Activated CD8-positive, alpha-beta T cell treated with anti-CD3 and anti-CD28 coated beads, Interleukin-2, amount 10 ng/mL, durations not matched to agents 7 days and 5 days (primary cell): ENCODE results near the gene DRC1. TPM values are rescaled to one million over a fixed set of nuclear protein-coding genes. Genes with fewer than 3 reads are reported as not detected.
A peak's percentile ranks its signal among the peaks of the same experiment; 100 is the strongest.

Experiments
- ATAC-seq: fragments of 150-1000 bp; cut with Tn5 transposase; one replicate; pipeline ENCODE4 v1.10.0; 2021; ENCODE audit warnings: moderate library complexity
- CTCF ChIA-PET: fragments of 350-600 bp; sonication (Branson Sonifier 250); formaldehyde crosslinking; loops from one replicate; lab custom pipeline; 2021; ENCODE audit warnings: antibody characterized with exemption; lab: Charles Lee
- POLR2A ChIA-PET: fragments of 350-600 bp; sonication (Branson Sonifier 250); formaldehyde crosslinking; loops from one replicate; lab custom pipeline; 2021; ENCODE audit warnings: antibody characterized with exemption; lab: Charles Lee
- DNase-seq: peaks from one replicate; pipeline ENCODE4 v3.0.0-alpha.2; 2020
- H3K27ac Mint-ChIP-seq: one replicate; pipeline ENCODE4 v1.8.0; 2021; ENCODE audit warnings: mild to moderate bottlenecking, mixed read lengths
- H3K27me3 Mint-ChIP-seq: one replicate; pipeline ENCODE4 v1.8.0; 2021; ENCODE audit warnings: low read depth, mixed read lengths
- H3K36me3 Mint-ChIP-seq: one replicate; pipeline ENCODE4 v1.8.0; 2021; ENCODE audit warnings: low read depth, mixed read lengths
- H3K4me1 Mint-ChIP-seq: one replicate; pipeline ENCODE4 v1.8.0; 2021; ENCODE audit warnings: low read depth, mixed read lengths
- H3K4me3 Mint-ChIP-seq: one replicate; pipeline ENCODE4 v1.8.0; 2021; ENCODE audit warnings: mild to moderate bottlenecking, mixed read lengths
- H3K9me3 Mint-ChIP-seq: one replicate; pipeline ENCODE4 v1.8.0; 2022; ENCODE audit warnings: mixed read lengths; ENCODE audit not compliant: insufficient read depth
- total RNA-seq, 2 experiments: library from RNA; stranded (reverse); gene quantifications; one replicate each; pipeline ENCODE4 v1.2.3, GENCODE V29; 2021

The DRC1 gene
- total RNA-seq, 2 experiments from 2014 or later = not detected

- peaks cover 20% of the 10 kb centered on the region for H3K4me1 Mint-ChIP-seq
- H3K9me3 Mint-ChIP-seq = no peaks in the 10 kb centered on the region
- ChIA-PET CTCF (no interaction called here), POLR2A (no interaction called here)
- no peaks in the 10 kb centered on the region for H3K36me3 Mint-ChIP-seq
- ATAC-seq (no peak), DNase-seq (no peak)
- no peaks in the 10 kb centered on the region for H3K27me3 Mint-ChIP-seq
- no peak overlapping the region for H3K4me3 Mint-ChIP-seq
- no peak overlapping the region for H3K27ac Mint-ChIP-seq
These were observed 80.7 kb downstream of the DRC1 start for GRCh38 chr2:26482211-26483026.

- no peaks in the 10 kb centered on the region for H3K36me3 Mint-ChIP-seq
- CTCF ChIA-PET = no interaction called here
- peaks cover 19% of the 10 kb centered on the region for H3K4me1 Mint-ChIP-seq
- H3K4me3 Mint-ChIP-seq = no peak overlapping the region
- no peaks in the 10 kb centered on the region for H3K9me3 Mint-ChIP-seq
- DNase-seq = no peak
- no peaks in the 10 kb centered on the region for H3K27me3 Mint-ChIP-seq
- POLR2A ChIA-PET = no interaction called here
- no peak for ATAC-seq
- H3K27ac Mint-ChIP-seq = no peak overlapping the region
These were observed 81.3 kb downstream of the DRC1 start for GRCh38 chr2:26483027-26483326.

GRCh38 chr2:26483516-26483915, 81.8 kb downstream of the DRC1 start:
- Mint-ChIP-seq H3K27me3 (no peaks in the 10 kb centered on the region), H3K4me1 (peaks cover 18% of the 10 kb centered on the region), H3K27ac (no peak overlapping the region), H3K36me3 (no peaks in the 10 kb centered on the region), H3K4me3 (no peak overlapping the region), H3K9me3 (no peaks in the 10 kb centered on the region)
- ATAC-seq = no peak
- CTCF ChIA-PET = interaction anchor here (1.2 kb wide), 1 partner anchor 14 kb away, joined by 4 read pairs; no protein-coding TSS in a partner anchor
- POLR2A ChIA-PET = no interaction called here
- no peak for DNase-seq

GRCh38 chr2:26483957-26484565, 82.3 kb downstream of the DRC1 start:
- peaks cover 18% of the 10 kb centered on the region for H3K4me1 Mint-ChIP-seq
- no peak for DNase-seq
- no peak overlapping the region for H3K4me3 Mint-ChIP-seq
- H3K27me3 Mint-ChIP-seq = no peaks in the 10 kb centered on the region
- H3K27ac Mint-ChIP-seq = no peak overlapping the region
- CTCF ChIA-PET = interaction anchor here (1.2 kb wide), 1 partner anchor 15 kb away, joined by 4 read pairs; no protein-coding TSS in a partner anchor
- no peaks in the 10 kb centered on the region for H3K9me3 Mint-ChIP-seq
- POLR2A ChIA-PET = no interaction called here
- ATAC-seq = no peak
- H3K36me3 Mint-ChIP-seq = no peaks in the 10 kb centered on the region

GRCh38 chr2:26484579-26484978, 82.9 kb downstream of the DRC1 start:
- Mint-ChIP-seq H3K27ac (no peak overlapping the region), H3K4me1 (peaks cover 18% of the 10 kb centered on the region), H3K4me3 (no peak overlapping the region), H3K36me3 (no peaks in the 10 kb centered on the region), H3K27me3 (no peaks in the 10 kb centered on the region), H3K9me3 (no peaks in the 10 kb centered on the region)
- ChIA-PET POLR2A (no interaction called here), CTCF (interaction anchor here (1.2 kb wide), 1 partner anchor 15 kb away, joined by 4 read pairs; no protein-coding TSS in a partner anchor)
- DNase-seq (no peak), ATAC-seq (no peak)

- Mint-ChIP-seq H3K9me3 (no peaks in the 10 kb centered on the region), H3K36me3 (no peaks in the 10 kb centered on the region), H3K27me3 (no peaks in the 10 kb centered on the region), H3K4me1 (peaks cover 18% of the 10 kb centered on the region), H3K27ac (no peak overlapping the region), H3K4me3 (no peak overlapping the region)
- DNase-seq = no peak
- ATAC-seq = no peak
- ChIA-PET CTCF (no interaction called here), POLR2A (no interaction called here)
These were observed 83.4 kb downstream of the DRC1 start for GRCh38 chr2:26485099-26485498.

GRCh38 chr2:26485725-26486418, 84.2 kb downstream of the DRC1 start:
- Mint-ChIP-seq H3K4me3 (no peak overlapping the region), H3K9me3 (no peaks in the 10 kb centered on the region), H3K27ac (no peak overlapping the region), H3K4me1 (peaks cover 18% of the 10 kb centered on the region), H3K36me3 (no peaks in the 10 kb centered on the region), H3K27me3 (no peaks in the 10 kb centered on the region)
- ATAC-seq (no peak), DNase-seq (no peak)
- POLR2A ChIA-PET = no interaction called here
- CTCF ChIA-PET = interaction anchor here (1.7 kb wide), 1 partner anchor 18 kb away, joined by 8 read pairs; no protein-coding TSS in a partner anchor

- Mint-ChIP-seq H3K27me3 (no peaks in the 10 kb centered on the region), H3K36me3 (no peaks in the 10 kb centered on the region), H3K4me3 (no peak overlapping the region), H3K27ac (no peak overlapping the region), H3K9me3 (no peaks in the 10 kb centered on the region), H3K4me1 (peaks cover 18% of the 10 kb centered on the region)
- ATAC-seq (peak; percentile 20), DNase-seq (no peak)
- ChIA-PET CTCF (interaction anchor here (1.5 to 1.7 kb wide), 2 partner anchors 16 to 17 kb away, joined by 4 to 8 read pairs; no protein-coding TSS in a partner anchor), POLR2A (no interaction called here)
These were observed 85.1 kb downstream of the DRC1 start for GRCh38 chr2:26486789-26487188.

GRCh38 chr2:26487192-26487591, 85.5 kb downstream of the DRC1 start:
- ChIA-PET CTCF (interaction anchor here (1.5 to 1.7 kb wide), 2 partner anchors 15 to 17 kb away, joined by 4 to 8 read pairs; no protein-coding TSS in a partner anchor), POLR2A (no interaction called here)
- H3K9me3 Mint-ChIP-seq = no peaks in the 10 kb centered on the region
- no peaks in the 10 kb centered on the region for H3K27me3 Mint-ChIP-seq
- DNase-seq (peak; percentile 55), ATAC-seq (peak; percentile 55)
- H3K4me3 Mint-ChIP-seq = no peak overlapping the region
- H3K36me3 Mint-ChIP-seq = no peaks in the 10 kb centered on the region
- peaks cover 18% of the 10 kb centered on the region for H3K4me1 Mint-ChIP-seq
- H3K27ac Mint-ChIP-seq = peak overlapping the region; percentile 45

GRCh38 chr2:26488463-26489212, 86.9 kb downstream of the DRC1 start:
- Mint-ChIP-seq H3K27me3 (no peaks in the 10 kb centered on the region), H3K36me3 (no peaks in the 10 kb centered on the region), H3K4me3 (no peak overlapping the region), H3K27ac (no peak overlapping the region), H3K9me3 (no peaks in the 10 kb centered on the region), H3K4me1 (peaks cover 30% of the 10 kb centered on the region)
- ATAC-seq (no peak), DNase-seq (no peak)
- ChIA-PET POLR2A (no interaction called here), CTCF (no interaction called here)

GRCh38 chr2:26489213-26489850, 87.6 kb downstream of the DRC1 start:
- no peak for ATAC-seq
- H3K9me3 Mint-ChIP-seq = no peaks in the 10 kb centered on the region
- no peak overlapping the region for H3K4me3 Mint-ChIP-seq
- DNase-seq = no peak
- no peak overlapping the region for H3K27ac Mint-ChIP-seq
- peaks cover 35% of the 10 kb centered on the region for H3K4me1 Mint-ChIP-seq
- POLR2A ChIA-PET = no interaction called here
- CTCF ChIA-PET = no interaction called here
- no peaks in the 10 kb centered on the region for H3K27me3 Mint-ChIP-seq
- no peaks in the 10 kb centered on the region for H3K36me3 Mint-ChIP-seq
